Loucy (cell line): Measurements from ENCODE around the gene LNPEP.
A peak's percentile ranks its signal among the peaks of the same experiment; 100 is the strongest.

ENCODE experiments used
- H2AFZ ChIP-seq: fragments of 200-600 bp; sonication (generic); 2 replicates; pipeline ENCODE4 v1.6.0; 2016; ENCODE audit warnings: antibody characterized with exemption, mild to moderate bottlenecking, low read length, moderate library complexity
- H3F3A ChIP-seq: fragments of 200-600 bp; 2 replicates; pipeline ENCODE4 v1.6.0; 2016; ENCODE audit warnings: antibody characterized with exemption, low read depth, mild to moderate bottlenecking
- H3K27me3 ChIP-seq: fragments of 200-600 bp; sonication (generic); 2 replicates; pipeline ENCODE4 v1.6.1; 2014; ENCODE audit warnings: low read length, mild to moderate bottlenecking; ENCODE audit not compliant: insufficient read depth, poor library complexity, severe bottlenecking
- H3K36me3 ChIP-seq: fragments of 200-600 bp; sonication (generic); 2 replicates; pipeline ENCODE4 v1.6.1; 2016; ENCODE audit warnings: low read length; ENCODE audit not compliant: insufficient read depth
- H3K4me1 ChIP-seq: fragments of 200-600 bp; sonication (generic); 2 replicates; pipeline ENCODE4 v1.5.1; 2014; ENCODE audit warnings: low read length, mild to moderate bottlenecking; ENCODE audit not compliant: insufficient read depth, poor library complexity, severe bottlenecking
- H3K4me2 ChIP-seq: fragments of 200-600 bp; sonication (generic); 2 replicates; pipeline ENCODE4 v1.6.0; 2014; ENCODE audit warnings: antibody characterized with exemption, low read length, low read depth, mild to moderate bottlenecking; ENCODE audit not compliant: poor library complexity, severe bottlenecking
- H3K4me3 ChIP-seq: fragments of 200-600 bp; sonication (generic); 2 replicates; pipeline ENCODE4 v1.5.1; 2014; ENCODE audit warnings: low read length, mild to moderate bottlenecking, mixed read lengths; ENCODE audit not compliant: poor library complexity, severe bottlenecking
- H3K79me2 ChIP-seq: fragments of 200-600 bp; sonication (generic); 2 replicates; pipeline ENCODE4 v1.6.1; 2014; ENCODE audit warnings: low read length; ENCODE audit not compliant: insufficient read depth
- H3K9ac ChIP-seq: fragments of 200-600 bp; sonication (generic); 2 replicates; pipeline ENCODE4 v1.6.0; 2014; ENCODE audit warnings: mild to moderate bottlenecking, low read depth, low read length, moderate library complexity; ENCODE audit not compliant: poor library complexity, severe bottlenecking
- H3K9me2 ChIP-seq: fragments of 200-600 bp; sonication (generic); replicated peaks from 2 replicates; pipeline ENCODE4 v1.6.1; 2016; ENCODE audit warnings: low read depth, low read length, mixed read lengths
- H3K9me3 ChIP-seq: fragments of 200-600 bp; sonication (generic); 2 replicates; pipeline ENCODE4 v1.6.1; 2014; ENCODE audit warnings: mild to moderate bottlenecking, antibody characterized with exemption, low read length, low read depth; ENCODE audit not compliant: insufficient read depth
- H4K20me1 ChIP-seq: fragments of 200-600 bp; sonication (generic); 2 replicates; pipeline ENCODE4 v1.6.0; 2014; ENCODE audit warnings: antibody characterized with exemption, low read length, mild to moderate bottlenecking; ENCODE audit not compliant: insufficient read depth, poor library complexity, severe bottlenecking
- CTCF ChIP-seq: fragments of 200-600 bp; sonication (generic); conservative IDR thresholded peaks from 2 replicates; pipeline ENCODE4 v1.5.1; 2014; ENCODE audit warnings: mild to moderate bottlenecking, antibody characterized with exemption, low read length
- EZH2phosphoT487 ChIP-seq: fragments of 200-600 bp; IDR thresholded peaks from 2 replicates; pipeline ENCODE4 v1.6.1; 2018; ENCODE audit warnings: antibody characterized with exemption, mild to moderate bottlenecking, moderate library complexity, borderline replicate concordance

The LNPEP gene

DNA sequence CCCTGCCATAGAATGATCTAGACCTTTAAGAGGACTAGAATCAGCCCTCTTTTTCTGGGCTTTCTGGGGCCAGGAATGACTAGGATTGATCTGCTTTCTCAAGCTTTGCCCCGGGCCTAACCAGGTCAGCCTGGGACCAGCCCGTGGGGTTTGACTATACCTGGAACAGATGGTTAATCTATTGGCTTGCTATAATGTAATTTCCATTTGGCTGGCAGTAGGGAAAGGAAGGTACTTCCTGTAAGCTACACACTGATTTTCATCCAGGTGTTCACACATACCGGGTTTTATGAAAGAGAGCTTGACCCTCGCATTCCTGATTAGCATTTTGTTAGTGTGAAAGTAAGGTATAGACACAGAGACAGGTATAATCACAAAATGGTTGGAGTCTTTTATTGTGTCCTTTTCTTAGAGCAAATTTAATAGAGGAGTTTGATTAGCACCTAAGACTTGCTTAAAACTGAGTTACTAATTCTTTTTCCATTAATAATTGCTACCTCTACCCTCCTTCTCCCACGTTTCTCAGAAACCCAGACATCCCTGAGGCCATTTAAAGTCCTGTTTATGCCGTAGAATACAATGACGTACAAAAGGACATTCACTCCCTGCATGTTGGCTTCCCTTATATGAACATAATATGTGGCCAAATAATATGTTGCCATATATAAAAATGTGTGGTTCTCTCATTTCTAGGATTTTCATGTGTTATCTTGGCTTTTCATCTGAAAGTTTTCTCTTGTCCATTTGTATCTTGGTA, 17.3 kb downstream of the LNPEP start:
- TF ChIP-seq CTCF (no peak), EZH2phosphoT487 (no peak)

GRCh38 chr5:96957254-96958049, 21.6 kb downstream of the LNPEP start:
- Histone ChIP-seq H3K4me1 (peaks cover 74% of the 10 kb centered on the region), H2AFZ (no peak overlapping the region), H3K4me3 (no peak overlapping the region), H3K27me3 (no peaks in the 10 kb centered on the region), H3K36me3 (peaks cover 7% of the 10 kb centered on the region; the same call in 1 of the 2 replicates), H3K4me2 (peak overlapping the region; percentile 34), H3K9me3 (no peaks in the 10 kb centered on the region), H3F3A (peaks cover 7% of the 10 kb centered on the region; the same call in 1 of the 2 replicates), H3K9me2 (no peaks in the 10 kb centered on the region), H3K79me2 (peaks cover 91% of the 10 kb centered on the region), H3K9ac (peak overlapping the region; percentile 28), H4K20me1 (peaks cover 23% of the 10 kb centered on the region)
- TF ChIP-seq EZH2phosphoT487 (no peak), CTCF (no peak)

More for the DNA sequence above, 17.3 kb downstream of the LNPEP start:
- H3K9me2 ChIP-seq = no peaks in the 10 kb centered on the region
- peaks cover 41% of the 10 kb centered on the region for H3K4me1 ChIP-seq
- H3K27me3 ChIP-seq = no peaks in the 10 kb centered on the region
- H3K9ac ChIP-seq = no peak overlapping the region
- H3K79me2 ChIP-seq = peaks cover 96% of the 10 kb centered on the region
- H4K20me1 ChIP-seq = peaks cover 45% of the 10 kb centered on the region
- H3K4me2 ChIP-seq = peak overlapping the region; percentile 13
- H2AFZ ChIP-seq = no peak overlapping the region
- peaks cover 3% of the 10 kb centered on the region; the same call in 1 of the 2 replicates for H3F3A ChIP-seq
- no peaks in the 10 kb centered on the region for H3K9me3 ChIP-seq
- no peak overlapping the region for H3K4me3 ChIP-seq
- H3K36me3 ChIP-seq = 0 out of 2 replicates have a peak, but pooled peaks cover 5% of the 10 kb centered on the region

- peaks cover 75% of the 10 kb centered on the region for H3K4me1 ChIP-seq
Measured at GRCh38 chr5:96958977-96959376, 23.1 kb downstream of the LNPEP start.

More at GRCh38 chr5:96958977-96959376, 23.1 kb downstream of the LNPEP start:
- H3K9me2 ChIP-seq = no peaks in the 10 kb centered on the region
- peaks cover 7% of the 10 kb centered on the region; the same call in 1 of the 2 replicates for H3K36me3 ChIP-seq
- no peak overlapping the region for H2AFZ ChIP-seq
- H4K20me1 ChIP-seq = peaks cover 11% of the 10 kb centered on the region
- H3K9me3 ChIP-seq = no peaks in the 10 kb centered on the region
- H3K9ac ChIP-seq = no peak overlapping the region
- peaks cover 91% of the 10 kb centered on the region for H3K79me2 ChIP-seq
- H3K4me2 ChIP-seq = no peak overlapping the region
- no peak for TF ChIP-seq CTCF
- TF ChIP-seq EZH2phosphoT487 = no peak
- no peak overlapping the region for H3K4me3 ChIP-seq
- peaks cover 14% of the 10 kb centered on the region; the same call in 1 of the 2 replicates for H3F3A ChIP-seq
- no peaks in the 10 kb centered on the region for H3K27me3 ChIP-seq
